Measurements from ENCODE around the gene CCS. TPM values are rescaled to one million over a fixed set of nuclear protein-coding genes. Genes with fewer than 3 reads are reported as not detected.

Gene CCS, protein sequence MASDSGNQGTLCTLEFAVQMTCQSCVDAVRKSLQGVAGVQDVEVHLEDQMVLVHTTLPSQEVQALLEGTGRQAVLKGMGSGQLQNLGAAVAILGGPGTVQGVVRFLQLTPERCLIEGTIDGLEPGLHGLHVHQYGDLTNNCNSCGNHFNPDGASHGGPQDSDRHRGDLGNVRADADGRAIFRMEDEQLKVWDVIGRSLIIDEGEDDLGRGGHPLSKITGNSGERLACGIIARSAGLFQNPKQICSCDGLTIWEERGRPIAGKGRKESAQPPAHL
- 68.2 and 80.9 TPM in 2 replicates for total RNA-seq

DNA sequence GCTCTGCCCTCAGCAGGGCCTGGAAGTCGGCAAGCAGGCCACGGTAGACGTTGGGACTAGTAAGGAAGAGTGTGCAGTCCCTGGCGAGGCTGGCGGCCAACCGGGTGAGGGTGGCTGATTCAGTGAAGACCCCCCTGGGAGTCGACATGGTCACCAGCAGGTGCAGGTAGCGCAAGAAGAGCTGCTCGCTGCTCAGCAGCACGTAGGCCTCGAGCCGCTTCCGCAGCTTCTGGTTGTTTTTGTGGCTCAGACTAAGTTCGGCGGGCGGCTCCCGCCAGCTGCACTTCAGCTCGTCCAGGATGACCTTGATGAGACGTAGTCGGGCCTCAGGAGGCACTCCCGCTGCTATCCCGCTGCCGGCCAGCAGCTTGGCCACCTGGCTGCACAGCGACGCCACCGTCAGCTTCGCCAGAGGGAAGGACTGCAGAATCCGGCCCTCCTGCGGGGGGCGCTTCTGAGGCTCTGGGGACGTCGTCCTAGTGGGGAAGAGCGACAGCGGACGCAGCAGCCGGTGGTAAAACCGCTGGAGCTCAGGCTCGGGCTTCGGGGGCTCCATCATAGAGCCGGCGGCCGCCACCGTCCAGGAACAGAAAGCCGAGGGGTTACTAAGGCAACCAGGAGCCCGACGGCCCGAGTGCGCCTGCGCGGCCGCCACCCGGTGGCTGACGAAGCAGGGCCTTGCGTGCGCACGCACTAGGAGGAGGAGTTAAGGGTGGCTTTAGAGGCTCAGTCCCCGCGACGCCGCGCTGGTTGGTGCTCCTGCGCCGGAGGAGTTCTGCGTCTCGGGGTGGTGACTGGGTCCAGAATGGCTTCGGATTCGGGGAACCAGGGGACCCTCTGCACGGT lies at the start of gene CCS, which contains the start of gene CCDC87:
Gene CCS, plus strand, starts transcription at position 729 of the 846 bp plus-strand sequence. Its CDS starts 77 bp downstream, at position 806.
Gene CCDC87, minus strand, starts transcription at position 607 of the 846 bp plus-strand sequence. Its CDS starts 48 bp downstream, at position 559.

DNA sequence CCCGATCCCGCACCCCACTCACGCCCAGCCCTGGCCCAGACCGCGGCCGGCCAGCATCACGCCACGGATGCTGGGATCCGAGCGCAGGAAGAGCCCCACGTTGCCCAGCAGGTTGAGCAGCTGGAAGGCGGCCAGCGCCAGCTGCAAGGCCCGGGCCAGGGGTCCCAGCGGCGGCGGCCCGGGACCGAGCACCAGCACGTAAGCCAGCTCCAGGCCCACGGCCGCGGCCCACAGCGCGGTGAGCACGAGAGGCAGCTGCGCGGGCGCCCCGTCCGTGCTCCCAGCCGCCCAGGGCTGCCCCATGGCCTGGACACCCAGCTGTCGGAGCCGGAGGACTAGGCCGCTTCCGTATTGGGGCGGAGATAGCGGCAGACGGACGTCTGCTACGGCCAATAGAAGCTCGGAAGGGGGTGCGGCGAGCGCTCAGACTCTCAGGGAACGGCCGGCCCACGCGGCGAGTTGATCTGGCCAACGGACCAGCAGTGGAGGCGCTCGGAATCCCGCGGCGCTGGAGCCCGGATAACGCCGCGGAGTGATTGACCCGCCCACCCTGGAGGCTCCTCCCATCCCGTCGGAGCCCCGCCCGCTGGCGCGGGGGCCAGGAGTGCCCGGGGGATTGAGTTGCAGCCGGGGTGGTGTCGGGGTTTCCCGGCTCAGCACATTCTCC lies 47.2 kb upstream of the CCS start, which contains the start of gene ZDHHC24:
Gene ZDHHC24, minus strand, starts transcription at position 348 of the 667 bp plus-strand sequence. Its CDS starts 45 bp downstream, at position 303.

DNA sequence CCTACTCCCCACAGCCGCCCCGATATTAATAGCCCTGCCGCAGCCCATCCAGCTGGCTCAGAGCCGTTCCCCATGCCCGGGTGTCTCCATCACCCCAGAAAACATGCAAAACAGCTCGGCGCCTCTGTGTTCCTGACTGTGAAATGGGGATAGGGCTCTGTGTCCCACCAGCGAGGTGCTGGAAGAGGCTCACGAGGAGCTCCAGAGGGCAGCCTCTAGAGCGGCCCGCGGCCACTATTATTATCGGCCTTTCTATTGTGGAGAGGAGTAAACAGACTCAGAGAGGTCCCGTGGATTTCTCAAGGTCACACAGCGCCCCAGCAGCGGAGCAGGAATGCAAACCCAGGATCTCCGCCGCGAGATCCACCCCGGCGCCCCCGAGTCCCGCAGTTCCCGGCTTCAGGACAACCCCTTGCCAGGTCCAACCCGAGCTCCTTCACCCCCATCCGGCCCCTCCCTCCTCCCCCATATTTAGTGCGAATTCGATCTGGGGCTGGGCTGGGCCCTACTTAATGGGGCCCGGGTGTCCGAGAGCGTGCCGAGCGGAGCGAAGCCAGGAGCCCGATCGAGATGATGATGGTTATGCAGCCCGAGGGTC lies 46.5 kb upstream of the CCS start, which contains the start of gene ACTN3:
Gene ACTN3, plus strand, starts transcription at position 536 of the 598 bp plus-strand sequence. Its CDS starts 35 bp downstream, at position 571.

DNA sequence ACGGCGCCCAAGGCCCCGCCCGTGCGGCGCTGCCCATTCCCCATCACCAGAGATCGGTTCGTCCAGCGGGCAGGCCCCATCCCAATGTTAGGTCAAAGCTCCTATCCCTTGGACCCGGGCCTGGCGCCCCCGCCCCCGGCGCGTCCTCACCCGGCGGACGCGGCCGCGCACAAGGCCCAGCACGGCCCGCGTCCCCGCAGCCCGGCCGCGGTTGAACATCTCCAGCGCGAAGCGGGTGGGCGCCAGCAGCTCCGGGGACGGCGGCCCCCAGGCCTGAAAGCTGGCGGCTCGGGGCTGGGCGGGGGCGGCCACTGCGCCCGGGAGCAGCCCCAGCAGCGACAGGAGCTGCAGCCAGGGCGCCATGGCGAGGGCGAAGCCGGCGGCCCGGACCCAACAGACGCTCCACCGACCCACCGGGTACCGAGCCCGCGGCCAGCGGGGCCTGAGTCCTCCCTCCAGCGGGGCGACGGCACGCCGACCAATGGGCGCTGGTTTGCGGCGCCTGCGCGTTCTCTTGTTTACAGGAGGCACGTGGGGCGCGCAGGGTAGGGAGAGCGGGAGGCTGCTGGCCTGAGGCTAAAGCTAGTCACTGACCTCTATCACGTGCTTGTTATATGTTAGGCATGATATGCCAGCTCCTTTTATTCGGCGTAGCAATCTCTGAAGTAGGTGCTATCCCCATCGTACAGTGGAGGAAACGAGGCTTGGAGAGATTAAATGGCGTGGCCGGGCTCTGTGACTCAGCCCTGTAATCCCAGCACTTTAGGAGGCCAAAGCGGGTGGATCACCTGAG lies 24.7 kb upstream of the CCS start, which contains the start of gene CTSF:
Gene CTSF, minus strand, starts transcription at position 483 of the 793 bp plus-strand sequence. Its CDS starts 120 bp downstream, at position 363.

DNA sequence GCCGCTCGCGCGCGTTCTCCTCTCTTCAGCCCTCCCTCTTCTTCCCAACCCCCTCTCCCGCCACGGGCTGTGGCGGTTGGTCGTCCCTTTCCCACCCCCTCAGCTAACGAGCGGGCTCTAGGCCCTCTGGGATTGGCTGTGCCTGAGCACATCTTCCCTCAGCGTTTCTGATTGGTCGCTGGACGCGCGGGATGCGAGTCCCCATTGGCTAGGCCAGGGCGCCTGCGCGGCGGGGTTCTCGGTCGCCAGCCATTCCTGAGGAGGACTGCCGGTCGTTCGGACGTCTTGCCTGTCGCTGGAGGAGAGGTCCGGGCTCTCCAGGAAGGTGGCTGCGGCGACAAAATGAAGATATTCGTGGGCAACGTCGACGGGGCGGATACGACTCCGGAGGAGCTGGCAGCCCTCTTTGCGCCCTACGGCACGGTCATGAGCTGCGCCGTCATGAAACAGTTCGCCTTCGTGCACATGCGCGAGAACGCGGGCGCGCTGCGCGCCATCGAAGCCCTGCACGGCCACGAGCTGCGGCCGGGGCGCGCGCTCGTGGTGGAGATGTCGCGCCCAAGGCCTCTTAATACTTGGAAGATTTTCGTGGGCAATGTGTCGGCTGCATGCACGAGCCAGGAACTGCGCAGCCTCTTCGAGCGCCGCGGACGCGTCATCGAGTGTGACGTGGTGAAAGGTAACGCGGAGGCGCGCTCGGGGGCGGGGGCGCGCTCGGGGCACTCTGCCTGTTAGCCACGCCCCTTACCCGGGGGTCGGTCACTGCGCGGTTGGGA lies 23.6 kb downstream of the CCS start, which contains the start of gene RBM14:
Gene RBM14, plus strand, starts transcription at position 252 of the 776 bp plus-strand sequence. Its CDS starts 91 bp downstream, at position 343.

DNA sequence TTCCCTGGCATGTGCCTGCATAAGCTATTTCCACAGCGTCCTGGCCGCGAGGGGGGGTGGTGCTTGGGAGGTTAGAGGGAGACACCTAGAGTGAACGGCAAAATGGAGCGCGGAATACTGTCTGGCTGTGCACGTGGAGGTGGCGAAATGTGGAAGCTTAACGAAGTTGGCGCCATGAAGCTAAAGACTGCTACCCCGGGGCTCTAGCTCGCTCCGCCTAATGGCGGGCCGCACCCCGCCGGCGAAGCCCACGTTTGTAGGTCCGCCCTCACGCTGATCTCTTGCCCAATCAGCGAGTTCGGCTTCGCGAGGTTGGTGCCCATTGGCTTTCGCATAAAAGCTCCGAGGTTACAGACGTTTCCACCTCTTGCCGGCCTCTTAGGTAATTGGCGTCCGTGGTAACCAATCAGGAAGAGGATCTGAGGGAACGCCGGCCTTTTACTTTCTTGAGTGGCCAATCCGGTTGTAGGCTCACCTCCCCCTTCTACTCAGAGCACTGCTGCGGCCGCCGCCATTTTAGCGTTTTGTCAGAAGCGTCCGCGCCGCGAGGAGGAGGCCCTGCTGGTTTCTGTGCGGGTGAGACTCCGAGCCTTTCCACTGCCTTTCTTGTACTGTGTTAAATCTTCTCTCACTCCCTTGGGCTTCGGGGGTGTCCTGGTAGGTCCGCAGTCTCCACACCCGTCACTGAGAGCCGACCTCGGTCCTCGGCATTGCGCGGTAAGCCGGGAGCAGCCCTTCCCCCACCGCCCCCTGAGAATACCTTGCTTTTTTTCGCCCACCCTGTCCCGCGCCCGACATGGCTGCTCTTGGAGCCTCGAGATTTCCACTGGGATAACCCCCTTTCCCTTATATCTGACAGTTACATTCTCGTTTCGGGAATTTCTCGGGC lies 45.4 kb downstream of the CCS start, which contains the start of gene RBM4:
Gene RBM4, plus strand, starts transcription at position 527 of the 889 bp plus-strand sequence. CDS start 1,009 bp downstream, outside the sequence.

Other genes starting within 250 kb of the CCS start
- 36.9 and 65.2 TPM in 2 replicates for gene BRMS1, start 248.1 kb upstream of the CCS start, total RNA-seq
- gene B4GAT1, start 245.6 kb upstream of the CCS start, total RNA-seq = 41.3 and 58.1 TPM in 2 replicates
- 0.58 and 0.66 TPM in 2 replicates for gene SLC29A2, start 221.4 kb upstream of the CCS start, total RNA-seq
- 0.29 TPM in 1 of 2 replicates, not detected in the other for gene NPAS4, start 172.2 kb upstream of the CCS start, total RNA-seq
- gene MRPL11, start 154.3 kb upstream of the CCS start, total RNA-seq = 37.1 and 69.4 TPM in 2 replicates
- 15.3 and 28.0 TPM in 2 replicates for gene PELI3, start 126.3 kb upstream of the CCS start, total RNA-seq
- gene DPP3, start 112.8 kb upstream of the CCS start, total RNA-seq = 40.1 and 58.4 TPM in 2 replicates
- 32.9 and 45.7 TPM in 2 replicates for gene BBS1, start 82.5 kb upstream of the CCS start, total RNA-seq
- 10.6 and 21.3 TPM in 2 replicates for gene ZDHHC24, start 47.1 kb upstream of the CCS start, total RNA-seq
- 0.17 TPM in 1 of 2 replicates, not detected in the other for gene ACTN3, start 46.3 kb upstream of the CCS start, total RNA-seq
- 15.0 and 59.5 TPM in 2 replicates for gene CTSF, start 24.6 kb upstream of the CCS start, total RNA-seq
- 0.29 and 1.2 TPM in 2 replicates for gene CCDC87, start 122 bp upstream of the CCS start, total RNA-seq
- 30.6 and 31.6 TPM in 2 replicates for gene RBM14, start 23.4 kb downstream of the CCS start, total RNA-seq
- gene RBM4, start 45.5 kb downstream of the CCS start, total RNA-seq = 94.7 and 103 TPM in 2 replicates
- 28.2 and 32.6 TPM in 2 replicates for gene RBM4B, start 84.7 kb downstream of the CCS start, total RNA-seq
- gene SPTBN2, start 136.0 kb downstream of the CCS start, total RNA-seq = 1.2 and 2.6 TPM in 2 replicates

Measured in smooth muscle cell of trachea (primary cell).